Panc1 (cell line): ENCODE data around the gene IMPDH2.

ENCODE experiments used
- CTCF ChIP-seq: fragments of 450-650 bp; IDR thresholded peaks from 2 replicates; pipeline ENCODE4 v1.5.1; 2017; ENCODE audit warnings: mild to moderate bottlenecking
- POLR2AphosphoS5 ChIP-seq: IDR thresholded peaks from 2 replicates; pipeline ENCODE4 v1.6.1; 2012; ENCODE audit warnings: mild to moderate bottlenecking, low read depth, low read length, moderate library complexity
- REST ChIP-seq, 2 experiments: IDR thresholded peaks; 2 replicates each; pipeline ENCODE4 v1.6.1; 2011 to 2012; ENCODE audit warnings: low read depth in 2 of 2, control low read depth in 1 of 2, low read length in 1 of 2, mild to moderate bottlenecking in 1 of 2, moderate library complexity in 1 of 2; ENCODE audit not compliant: insufficient read depth in 1 of 2
- TCF7L2 ChIP-seq: IDR thresholded peaks from 2 replicates; pipeline ENCODE4 v1.6.1; 2011; ENCODE audit warnings: mild to moderate bottlenecking, low read depth, low read length, inconsistent platforms

- TF ChIP-seq TCF7L2, result no peak
- TF ChIP-seq CTCF, result no peak
- TF ChIP-seq POLR2AphosphoS5, result no peak
- no peak for TF ChIP-seq REST (IDR thresholded peaks at IDR 0.05; ENCODE audit: insufficient read depth in 1 of 2, low read depth in 2 of 2, low read length in 1 of 2)
Measured at GRCh38 chr3:49001155-49001554, 28.0 kb downstream of the IMPDH2 start.
